Mucosa of descending colon (tissue), 3 donors: ENCODE data around the gene SCFD1. TPM values are rescaled to one million over a fixed set of nuclear protein-coding genes. Genes with fewer than 3 reads are reported as not detected.
"Not testable (repeated sequence)": the region's sequence is repeated elsewhere in the genome, so short reads cannot be mapped to it uniquely, and the experiment has no call there.

ENCODE experiments used
- ATAC-seq: fragments of 200-7000 bp; cut with Tn5 transposase; one replicate; pipeline ENCODE4 v1.9.1; 2020; ENCODE audit warnings: mild to moderate bottlenecking, moderate library complexity
- DNase-seq, 3 donors: peaks; one replicate each; pipeline ENCODE4 v3.0.0-alpha.2; 2020
- H3K36me3 ChIP-seq: fragments of 200-600 bp; one replicate; pipeline ENCODE4 v1.8.0; 2021; ENCODE audit warnings: low read depth, mild to moderate bottlenecking
- H3K4me1 ChIP-seq: fragments of 200-600 bp; one replicate; pipeline ENCODE4 v1.8.0; 2021; ENCODE audit warnings: low read depth, mild to moderate bottlenecking
- H3K4me3 ChIP-seq: fragments of 200-600 bp; one replicate; pipeline ENCODE4 v1.8.0; 2021; ENCODE audit warnings: mild to moderate bottlenecking
- H3K9me3 ChIP-seq: fragments of 200-600 bp; one replicate; pipeline ENCODE4 v1.8.0; 2021; ENCODE audit warnings: mild to moderate bottlenecking
- CTCF ChIP-seq: fragments of 200-600 bp; IDR thresholded peaks from one replicate; pipeline ENCODE4 v1.8.0; 2022; ENCODE audit warnings: antibody characterized with exemption, mild to moderate bottlenecking
- intact Hi-C, 2 donors: fragments of 100-400 bp; cut with DNase I in 1 of 2; cut with micrococcal nuclease in 1 of 2; formaldehyde crosslinking; loops; one replicate each; pipeline versions ENCODE4 v1.11.0 to v1.11.1; 2022; cut with DNase I, micrococcal nuclease
- total RNA-seq, 3 donors: library from RNA; stranded (reverse); fragmentation: NEBNext Ultra II Directional in 2 of 3; extraction: Animal tissue kit (Norgen Biotek cat#: 25700) in 2 of 3; gene quantifications; one replicate each; pipeline versions ENCODE4 v1.2.1 to v1.2.4, GENCODE V29; 2021 to 2023
- donor health status: DM: no; HTN: no; CAD: no; lungs with moderate emphysema.
- donor health status: DM: no; HTN: no; CAD: no.
- donor health status: DM: no; HTN: yes; CAD: no.

The SCFD1 gene
- total RNA-seq, 3 donors from 2014 or later, result 55.4 to 79.3 (median 56.5) TPM

GRCh38 chr14:30620178-30620577 is 1.9 kb upstream of the SCFD1 start:
- no peak for DNase-seq

DNA sequence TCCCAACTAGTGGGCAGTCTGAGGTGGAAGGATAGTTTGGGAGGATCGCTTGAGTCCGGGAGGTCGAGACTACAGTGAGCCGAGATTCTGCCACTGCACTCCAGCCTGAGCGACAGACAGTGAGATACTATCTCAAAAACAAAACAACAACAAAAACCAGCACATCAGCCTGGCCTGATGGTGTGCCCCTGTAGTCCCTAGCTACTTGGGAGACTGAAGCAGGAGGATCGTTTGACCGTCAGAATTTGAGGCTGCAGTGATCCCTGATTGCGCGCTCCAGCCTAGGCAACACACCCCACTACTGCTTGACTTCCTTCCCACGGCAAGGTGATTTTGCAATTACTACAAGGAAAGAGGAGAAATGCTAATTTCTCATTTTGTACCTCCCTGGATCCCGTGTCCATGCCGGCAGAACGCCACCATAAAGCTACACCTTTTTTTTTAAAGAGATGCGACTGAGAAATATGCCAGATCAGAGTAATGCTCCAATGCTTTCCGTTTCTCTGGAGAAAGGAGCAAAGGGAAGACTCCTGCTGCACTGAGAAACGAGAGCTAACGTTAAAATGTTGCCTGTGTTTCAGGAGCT is 672 bp upstream of the SCFD1 start:
- TF ChIP-seq CTCF, result no peak
- peak overlapping the region; percentile 38 for H3K4me3 ChIP-seq
- DNase-seq (peak in 2 of 3 donors; percentile 51 to 53), ATAC-seq (peak; percentile 57)
- H3K4me1 ChIP-seq, result peaks cover 22% of the 10 kb centered on the region
- no peaks in the 10 kb centered on the region for H3K9me3 ChIP-seq
- no peaks in the 10 kb centered on the region for H3K36me3 ChIP-seq
- intact Hi-C loops, result no loop called here

More at GRCh38 chr14:30620178-30620577, 1.9 kb upstream of the SCFD1 start:
- no peak for ATAC-seq
- TF ChIP-seq CTCF, result no peak
- Histone ChIP-seq H3K9me3 (no peaks in the 10 kb centered on the region), H3K4me1 (peaks cover 16% of the 10 kb centered on the region), H3K4me3 (no peak overlapping the region), H3K36me3 (no peaks in the 10 kb centered on the region)
- intact Hi-C loops, result no loop called here

DNA sequence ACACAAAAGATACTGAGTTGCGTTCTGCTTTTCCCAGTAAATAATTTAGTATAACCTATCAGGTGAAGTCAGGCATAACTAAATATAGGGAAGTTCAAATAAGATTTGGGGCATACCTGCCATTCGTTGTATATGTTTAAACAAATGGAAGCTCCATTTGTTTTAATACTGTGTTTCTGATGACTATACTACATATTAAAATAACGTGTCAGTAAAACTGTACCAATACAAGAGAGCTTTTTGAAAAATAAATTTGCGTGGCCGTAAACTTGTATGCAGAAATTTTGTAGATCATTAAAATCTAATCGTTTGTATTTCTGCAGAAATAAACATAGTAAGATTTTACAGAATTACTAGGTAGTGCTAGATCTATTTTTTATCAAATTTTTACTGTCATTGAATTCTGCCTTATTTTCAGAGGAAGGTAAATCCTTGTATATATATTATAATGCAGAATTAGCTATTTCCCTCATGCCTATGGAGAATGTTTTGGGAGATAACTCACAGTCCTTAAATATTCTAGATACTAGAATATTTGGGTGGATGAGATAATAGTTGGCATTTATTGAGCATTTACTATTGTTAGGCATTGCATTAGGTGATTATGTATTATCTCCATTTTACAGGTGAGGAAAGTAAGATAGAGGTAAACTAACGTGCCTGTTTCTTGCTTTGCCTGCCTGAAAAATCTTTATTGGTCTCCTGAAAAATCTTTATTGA is 1.5 kb downstream of the SCFD1 start:
- no peak overlapping the region for H3K4me3 ChIP-seq
- no peaks in the 10 kb centered on the region for H3K9me3 ChIP-seq
- ATAC-seq (no peak), DNase-seq (no peak)
- no peak for TF ChIP-seq CTCF
- no peaks in the 10 kb centered on the region for H3K36me3 ChIP-seq
- H3K4me1 ChIP-seq, result peaks cover 22% of the 10 kb centered on the region
- intact Hi-C loops, result no loop called here

GRCh38 chr14:30624132-30624423 is 2.0 kb downstream of the SCFD1 start:
- no peak overlapping the region for H3K4me3 ChIP-seq
- intact Hi-C loops, result no loop called here

GRCh38 chr14:30625533-30625932 is 3.4 kb downstream of the SCFD1 start:
- DNase-seq (no peak), ATAC-seq (no peak)
- H3K9me3 ChIP-seq, result no peaks in the 10 kb centered on the region
- H3K4me3 ChIP-seq, result no peak overlapping the region
- intact Hi-C loops, result no loop called here
- no peak for TF ChIP-seq CTCF
- H3K36me3 ChIP-seq, result no peaks in the 10 kb centered on the region
- peaks cover 22% of the 10 kb centered on the region for H3K4me1 ChIP-seq

More at GRCh38 chr14:30624132-30624423, 2.0 kb downstream of the SCFD1 start:
- peaks cover 22% of the 10 kb centered on the region for H3K4me1 ChIP-seq
- no peaks in the 10 kb centered on the region for H3K36me3 ChIP-seq
- TF ChIP-seq CTCF, result no peak
- H3K9me3 ChIP-seq, result no peaks in the 10 kb centered on the region
- no peak for ATAC-seq
- no peak for DNase-seq

DNA sequence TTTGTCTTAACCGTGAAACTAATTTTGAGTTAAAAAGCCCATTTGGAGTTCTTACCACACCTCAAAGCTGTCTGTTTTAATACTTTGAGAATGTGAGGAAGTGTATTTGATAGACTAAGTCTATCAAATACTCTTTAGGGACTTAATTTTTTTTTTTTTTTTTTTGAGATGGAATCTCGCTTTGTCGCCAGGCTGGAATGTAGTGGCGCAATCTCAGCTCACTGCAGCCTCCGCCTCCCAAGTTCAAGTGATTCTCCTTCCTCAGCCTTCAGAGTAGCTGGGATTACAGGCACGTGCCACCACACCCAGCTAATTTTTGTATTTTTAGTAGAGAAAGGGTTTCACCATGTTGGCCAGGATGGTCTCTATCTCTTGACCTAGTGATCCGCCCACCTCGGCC is 7.3 kb downstream of the SCFD1 start:
- H3K4me1 ChIP-seq, ATAC-seq, intact Hi-C loops, H3K4me3 ChIP-seq, DNase-seq, H3K36me3 ChIP-seq, H3K9me3 ChIP-seq: not testable (repeated sequence)
